ENCODE results near the gene ZNF213. TPM values are rescaled to one million over a fixed set of nuclear protein-coding genes. Genes with fewer than 3 reads are reported as not detected.

The ZNF213 gene
- polyA plus RNA-seq, 1 donor from 2014 or later = 5.1 TPM

GRCh38 chr16:3133844-3134243, 985 bp upstream of the ZNF213 start:
- no peaks in the 10 kb centered on the region for H3K27me3 ChIP-seq (ENCODE audit: insufficient read depth, low read depth, low read length)
- H3F3A ChIP-seq (ENCODE audit: insufficient read depth, low read length, poor library complexity, severe bottlenecking) = no peaks in the 10 kb centered on the region
- H3K27ac ChIP-seq (ENCODE audit: low read length) = peak overlapping the region; percentile 100
- peak overlapping the region; percentile 100 for H3K9ac ChIP-seq (ENCODE audit: low read length)
- H3K4me2 ChIP-seq (ENCODE audit: low read length) = peak overlapping the region; percentile 97
- H3K9me3 ChIP-seq (ENCODE audit: low read length) = no peaks in the 10 kb centered on the region
- TF ChIP-seq EZH2 (IDR thresholded peaks at IDR 0.05; ENCODE audit: borderline replicate concordance, insufficient read depth, low read length, poor library complexity, severe bottlenecking) = no peak
- no peak for TF ChIP-seq EP300 (conservative IDR thresholded peaks at IDR 0.05; ENCODE audit: poor library complexity, severe bottlenecking)
- TF ChIP-seq SMC3 (conservative IDR thresholded peaks at IDR 0.05; ENCODE audit: poor library complexity) = no peak
- no peak for TF ChIP-seq POLR2AphosphoS5 (IDR thresholded peaks at IDR 0.05)
- no peak for TF ChIP-seq RAD21 (conservative IDR thresholded peaks at IDR 0.05)
- TF ChIP-seq MXI1 (conservative IDR thresholded peaks at IDR 0.05; ENCODE audit: poor library complexity, severe bottlenecking) = no peak
- no peak for TF ChIP-seq CTCF (IDR thresholded peaks at IDR 0.05; ENCODE audit: poor library complexity, severe bottlenecking)
- TF ChIP-seq REST (IDR thresholded peaks at IDR 0.05; ENCODE audit: borderline replicate concordance) = no peak
- no peak for TF ChIP-seq TAF1 (IDR thresholded peaks at IDR 0.05; ENCODE audit: low read depth)
- H3K4me3 ChIP-seq (ENCODE audit: low read length) = peak overlapping the region; percentile 83
- H3K79me2 ChIP-seq (replicated peaks; ENCODE audit: insufficient read depth, low read length) = peaks cover 32% of the 10 kb centered on the region
- no peaks in the 10 kb centered on the region for H3K36me3 ChIP-seq (ENCODE audit: insufficient read depth, low read length)
- no peaks in the 10 kb centered on the region for H3K9me2 ChIP-seq (ENCODE audit: insufficient read depth, low read length)
- H4K20me1 ChIP-seq (ENCODE audit: insufficient read depth) = no peaks in the 10 kb centered on the region
- H2AFZ ChIP-seq (ENCODE audit: low read depth, low read length) = peak overlapping the region; percentile 75

GRCh38 chr16:3135126-3135715, 392 bp downstream of the ZNF213 start:
- Histone ChIP-seq H3K9me3 (ENCODE audit: low read length) (no peaks in the 10 kb centered on the region), H3K9me2 (ENCODE audit: insufficient read depth, low read length) (no peaks in the 10 kb centered on the region), H3K36me3 (ENCODE audit: insufficient read depth, low read length) (no peaks in the 10 kb centered on the region), H3K4me3 (ENCODE audit: low read length) (peak overlapping the region; percentile 83), H3K27ac (ENCODE audit: low read length) (peak overlapping the region; percentile 87), H3K79me2 (replicated peaks; ENCODE audit: insufficient read depth, low read length) (peaks cover 32% of the 10 kb centered on the region), H3F3A (ENCODE audit: insufficient read depth, low read length, poor library complexity, severe bottlenecking) (no peaks in the 10 kb centered on the region), H4K20me1 (ENCODE audit: insufficient read depth) (no peaks in the 10 kb centered on the region), H3K27me3 (ENCODE audit: insufficient read depth, low read depth, low read length) (no peaks in the 10 kb centered on the region), H3K4me2 (ENCODE audit: low read length) (peak overlapping the region; percentile 85), H2AFZ (ENCODE audit: low read depth, low read length) (peak overlapping the region; percentile 52), H3K9ac (ENCODE audit: low read length) (peak overlapping the region; percentile 92)
- TF ChIP-seq CTCF (IDR thresholded peaks at IDR 0.05; ENCODE audit: poor library complexity, severe bottlenecking) = no peak
- no peak for TF ChIP-seq TAF1 (IDR thresholded peaks at IDR 0.05; ENCODE audit: low read depth)
- TF ChIP-seq REST (IDR thresholded peaks at IDR 0.05; ENCODE audit: borderline replicate concordance) = no peak
- TF ChIP-seq MXI1 (conservative IDR thresholded peaks at IDR 0.05; ENCODE audit: poor library complexity, severe bottlenecking) = peak; percentile 32
